Upper lobe of left lung (tissue), 6 donors: ENCODE measurements around the gene ROBO1. TPM values are rescaled to one million over a fixed set of nuclear protein-coding genes. Genes with fewer than 3 reads are reported as not detected.

Experiments used
- ATAC-seq, 2 donors: fragments of 200-7000 bp; cut with Tn5 transposase; one replicate each; pipeline ENCODE4 v1.9.1; 2022; ENCODE audit warnings: mild to moderate bottlenecking in 2 of 2, moderate library complexity in 2 of 2; ENCODE audit not compliant: low FRiP score in 2 of 2
- DNase-seq, 2 donors: peaks; one replicate each; pipeline ENCODE4 v3.0.0-alpha.2; 2019 to 2020
- H3K27ac ChIP-seq, 4 donors: fragments of 200-600 bp; sonication (generic); one replicate each; pipeline ENCODE4 v1.5.1; 2016 to 2019
- H3K27me3 ChIP-seq, 4 donors: fragments of 200-600 bp; sonication (generic); one replicate each; pipeline ENCODE4 v1.5.1; 2017 to 2019
- H3K36me3 ChIP-seq, 4 donors: fragments of 200-600 bp; sonication (generic); one replicate each; pipeline ENCODE4 v1.5.1; 2016 to 2019
- H3K4me1 ChIP-seq, 4 donors: fragments of 200-600 bp; sonication (generic); one replicate each; pipeline ENCODE4 v1.5.1; 2018 to 2019
- H3K4me3 ChIP-seq, 4 donors: fragments of 200-600 bp; sonication (generic); one replicate each; pipeline ENCODE4 v1.5.1; 2017 to 2019; ENCODE audit warnings: mild to moderate bottlenecking in 2 of 4, moderate library complexity in 1 of 4
- H3K9me3 ChIP-seq, 4 donors: fragments of 200-600 bp; sonication (generic); one replicate each; pipeline ENCODE4 v1.5.1; 2018 to 2019
- CTCF ChIP-seq, 6 experiments: fragments of 450-650 bp in 4 of 6; fragments of 200-600 bp in 2 of 6; sonication (generic) in 2 of 6; IDR thresholded peaks; one replicate each; pipeline ENCODE4 v1.5.1; 2016 to 2019; ENCODE audit warnings: antibody characterized with exemption in 6 of 6
- EP300 ChIP-seq, 4 donors: sonication (generic); formaldehyde crosslinking; IDR thresholded peaks; one replicate each; pipeline ENCODE4 v1.5.1; 2017; ENCODE audit warnings: antibody characterized with exemption in 4 of 4, control low read depth in 2 of 4
- POLR2A ChIP-seq, 4 donors: fragments of 450-650 bp; IDR thresholded peaks; one replicate each; pipeline ENCODE4 v1.5.1; 2016 to 2017; ENCODE audit warnings: antibody characterized with exemption in 4 of 4, mild to moderate bottlenecking in 2 of 4
- POLR2AphosphoS5 ChIP-seq, 2 donors: sonication (generic); formaldehyde crosslinking; IDR thresholded peaks; one replicate each; pipeline ENCODE4 v1.5.1; 2017; ENCODE audit warnings: antibody characterized with exemption in 2 of 2
- whole genome bisulfite sequencing, 2 donors: methylation state at CpG; one replicate each; pipeline ENCODE4 v1.1.5; 2017 to 2018; 5-methylcytosine and 5-hydroxymethylcytosine counted together
- total RNA-seq, 6 donors: library from RNA; depleted of rRNA in 4 of 6; stranded (reverse); fragments of >200 nt in 4 of 6; gene quantifications; one replicate each; pipeline versions ENCODE4 v1.1.0 to v1.2.1, GENCODE V29; 2016 to 2021
- donor health status: DM: no; HTN: no; CAD: no; lungs with moderate emphysema.
- donor health status: DM: no; HTN: yes; CAD: no; lungs with severe emphysema.

Gene ROBO1
- total RNA-seq, 6 donors from 2014 or later, result 10.5 to 29.0 (median 18.0) TPM

GRCh38 chr3:79018671-79019136 lies 749.1 kb downstream of the ROBO1 start:
- peak; percentile 33 to 91 for DNase-seq
- WGBS, 2 donors, result 4% methylated on average over 39 of the region's 44 CpGs; no CpG with 5 or more reads in 1 of the 2 donors
- H3K27ac ChIP-seq, result peak overlapping the region; percentile 74 to 87 (median 82)
- ATAC-seq, result peak; percentile 82 to 84
- no peaks in the 10 kb centered on the region for H3K36me3 ChIP-seq
- H3K27me3 ChIP-seq, result no peaks in the 10 kb centered on the region
- peak overlapping the region; percentile 36 to 87 (median 74) for H3K4me3 ChIP-seq
- peaks cover 0 to 8% (median 4%) of the 10 kb centered on the region in 4 donors for H3K4me1 ChIP-seq
- no peak for TF ChIP-seq POLR2A (IDR thresholded peaks at IDR 0.05)
- no peak for TF ChIP-seq EP300 (IDR thresholded peaks at IDR 0.05)
- TF ChIP-seq POLR2AphosphoS5 (IDR thresholded peaks at IDR 0.05), result no peak
- no peak for TF ChIP-seq CTCF (IDR thresholded peaks at IDR 0.05)
- H3K9me3 ChIP-seq, result no peaks in the 10 kb centered on the region

- Histone ChIP-seq H3K9me3 (no peaks in the 10 kb centered on the region), H3K4me1 (peaks cover 0 to 8% (median 4%) of the 10 kb centered on the region in 4 donors), H3K27me3 (no peaks in the 10 kb centered on the region), H3K36me3 (no peaks in the 10 kb centered on the region), H3K27ac (peak overlapping the region; percentile 74 to 87 (median 82)), H3K4me3 (peak overlapping the region; percentile 36 to 87 (median 74))
- ATAC-seq, result peak in 1 of 2 donors; percentile 0
- no peak for DNase-seq
- WGBS, 2 donors, result 0 to 1% methylated on average over 11 to 15 of the region's 15 CpGs
- TF ChIP-seq CTCF (IDR thresholded peaks at IDR 0.05) (no peak), POLR2AphosphoS5 (IDR thresholded peaks at IDR 0.05) (no peak), EP300 (IDR thresholded peaks at IDR 0.05) (no peak), POLR2A (IDR thresholded peaks at IDR 0.05) (no peak)
Observed at GRCh38 chr3:79018265-79018664, 749.5 kb downstream of the ROBO1 start.

- no peak overlapping the region for H3K27ac ChIP-seq
- WGBS, 2 donors, result 45 to 49% methylated on average over 8 of the region's 8 CpGs
- H3K4me3 ChIP-seq, result peak overlapping the region in 3 of 4 donors; percentile 71 to 87 (median 77)
- no peak for ATAC-seq
- H3K27me3 ChIP-seq, result no peaks in the 10 kb centered on the region
- no peak for TF ChIP-seq POLR2A (IDR thresholded peaks at IDR 0.05)
- H3K36me3 ChIP-seq, result no peaks in the 10 kb centered on the region
- no peaks in the 10 kb centered on the region for H3K9me3 ChIP-seq
- peaks cover 0 to 8% (median 4%) of the 10 kb centered on the region in 4 donors for H3K4me1 ChIP-seq
- DNase-seq, result no peak
Observed at GRCh38 chr3:79016587-79017376, 751.0 kb downstream of the ROBO1 start.

GRCh38 chr3:79015854-79016253 lies 751.9 kb downstream of the ROBO1 start:
- H3K4me1 ChIP-seq, result peaks cover 0 to 8% (median 4%) of the 10 kb centered on the region in 4 donors
- WGBS, 2 donors, result 68 to 77% methylated on average over 1 of the region's 1 CpG
- H3K4me3 ChIP-seq, result peak overlapping the region in 1 of 4 donors; percentile 0
- TF ChIP-seq CTCF (IDR thresholded peaks at IDR 0.05) (no peak), POLR2A (IDR thresholded peaks at IDR 0.05) (no peak), POLR2AphosphoS5 (IDR thresholded peaks at IDR 0.05) (no peak), EP300 (IDR thresholded peaks at IDR 0.05) (no peak)
- no peaks in the 10 kb centered on the region for H3K9me3 ChIP-seq
- no peaks in the 10 kb centered on the region for H3K27me3 ChIP-seq
- DNase-seq (no peak), ATAC-seq (no peak)
- no peak overlapping the region for H3K27ac ChIP-seq
- no peaks in the 10 kb centered on the region for H3K36me3 ChIP-seq

- Histone ChIP-seq H3K27me3 (no peaks in the 10 kb centered on the region), H3K27ac (no peak overlapping the region), H3K36me3 (no peaks in the 10 kb centered on the region), H3K4me1 (peaks cover 0 to 4% (median 0%) of the 10 kb centered on the region in 4 donors), H3K4me3 (no peak overlapping the region), H3K9me3 (no peaks in the 10 kb centered on the region)
- DNase-seq, result no peak
- WGBS, 2 donors, result 79 to 85% methylated on average over 2 of the region's 2 CpGs
- TF ChIP-seq EP300 (IDR thresholded peaks at IDR 0.05), result no peak
- no peak for TF ChIP-seq POLR2A (IDR thresholded peaks at IDR 0.05)
- no peak for TF ChIP-seq POLR2AphosphoS5 (IDR thresholded peaks at IDR 0.05)
- TF ChIP-seq CTCF (IDR thresholded peaks at IDR 0.05), result no peak
- no peak for ATAC-seq
Observed at GRCh38 chr3:79012946-79013362, 754.8 kb downstream of the ROBO1 start.
